RCC 7860 (cell line): ENCODE data around the gene FOXE3.
"Not testable (repeated sequence)": the region's sequence is repeated elsewhere in the genome, so short reads cannot be mapped to it uniquely, and the experiment has no call there.

ENCODE experiments used
- DNase-seq: peaks from one replicate; pipeline ENCODE4 v3.0.0-alpha.2; 2015; ENCODE audit warnings: low spot score
- FAIRE-seq: peaks from 2 replicates; lab custom pipeline; 2012; peaks lifted over from hg19 to GRCh38; lab: Jason Lieb, UNC

Gene FOXE3

DNA sequence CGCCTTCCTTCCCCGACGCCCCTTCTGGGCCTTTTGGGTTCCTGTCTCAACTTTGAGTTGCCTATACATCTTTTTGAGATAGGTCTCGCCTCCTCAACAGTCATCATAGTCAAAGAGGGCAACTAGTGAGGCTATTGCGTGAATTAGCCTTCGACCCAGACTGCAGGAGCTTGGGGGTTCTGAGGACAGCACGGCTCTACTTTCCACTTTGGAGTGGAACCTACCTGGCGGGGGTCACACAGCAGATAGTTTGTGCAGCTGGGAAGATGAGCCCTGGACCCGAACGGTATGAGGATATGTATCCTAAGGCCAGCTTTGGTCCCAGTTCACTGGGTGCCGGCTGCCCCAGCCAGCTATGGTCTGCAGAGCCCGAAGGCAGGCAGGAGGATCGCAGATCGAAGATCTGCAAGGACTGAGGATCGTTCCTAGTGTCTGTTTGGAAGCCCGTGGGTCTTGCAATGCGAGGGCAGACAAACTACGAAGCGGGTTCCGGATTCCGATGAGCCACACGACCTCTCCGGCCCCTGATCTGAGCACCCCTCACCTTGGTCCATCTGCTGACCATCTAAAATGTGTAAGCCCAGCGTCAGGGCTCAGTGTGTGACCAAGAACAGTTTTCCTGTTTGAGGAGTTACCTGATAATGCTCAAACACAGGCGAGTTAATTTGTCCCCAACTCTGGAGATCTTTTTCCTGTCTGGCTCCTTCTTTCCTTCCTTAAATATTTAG, 29.9 kb downstream of the FOXE3 start:
- FAIRE-seq (no peak), DNase-seq (no peak)

DNA sequence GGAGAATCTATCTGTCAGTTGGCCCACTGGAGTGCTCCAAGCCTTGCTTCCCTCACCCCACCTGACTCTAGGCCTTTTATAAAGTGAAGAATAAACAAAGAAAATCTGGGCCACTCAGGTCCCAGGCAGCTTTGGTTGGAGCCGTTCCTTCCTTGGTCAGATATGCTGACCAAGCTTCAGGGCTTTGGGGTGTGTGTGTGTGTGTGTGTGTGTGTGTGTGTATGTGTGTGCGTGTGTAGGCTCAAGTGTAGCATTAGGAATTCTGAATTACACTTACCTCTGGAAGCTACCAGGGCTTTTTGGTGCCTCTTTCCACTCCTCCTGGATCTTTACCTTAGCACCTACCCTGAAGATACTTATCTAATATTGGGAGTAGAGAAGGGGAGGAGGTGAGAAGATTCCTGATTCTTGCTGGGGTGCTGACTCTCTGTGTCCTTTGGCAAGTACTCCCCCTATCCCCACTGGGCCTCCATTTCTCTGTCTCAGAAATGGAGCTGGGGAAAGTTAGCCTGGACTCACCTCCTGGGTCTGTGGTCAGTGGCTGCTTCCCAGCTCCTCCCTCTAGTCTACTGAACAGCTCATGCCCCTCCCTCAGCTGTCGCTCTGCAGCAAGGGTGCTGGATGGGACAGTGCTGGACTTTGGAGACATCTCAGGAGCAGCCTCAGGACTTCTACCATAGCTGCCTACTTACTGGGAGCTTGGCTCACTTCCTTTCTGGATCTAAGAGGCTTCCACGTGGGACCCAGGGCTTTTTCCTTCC, 32.6 kb downstream of the FOXE3 start:
- no peak for FAIRE-seq

DNA sequence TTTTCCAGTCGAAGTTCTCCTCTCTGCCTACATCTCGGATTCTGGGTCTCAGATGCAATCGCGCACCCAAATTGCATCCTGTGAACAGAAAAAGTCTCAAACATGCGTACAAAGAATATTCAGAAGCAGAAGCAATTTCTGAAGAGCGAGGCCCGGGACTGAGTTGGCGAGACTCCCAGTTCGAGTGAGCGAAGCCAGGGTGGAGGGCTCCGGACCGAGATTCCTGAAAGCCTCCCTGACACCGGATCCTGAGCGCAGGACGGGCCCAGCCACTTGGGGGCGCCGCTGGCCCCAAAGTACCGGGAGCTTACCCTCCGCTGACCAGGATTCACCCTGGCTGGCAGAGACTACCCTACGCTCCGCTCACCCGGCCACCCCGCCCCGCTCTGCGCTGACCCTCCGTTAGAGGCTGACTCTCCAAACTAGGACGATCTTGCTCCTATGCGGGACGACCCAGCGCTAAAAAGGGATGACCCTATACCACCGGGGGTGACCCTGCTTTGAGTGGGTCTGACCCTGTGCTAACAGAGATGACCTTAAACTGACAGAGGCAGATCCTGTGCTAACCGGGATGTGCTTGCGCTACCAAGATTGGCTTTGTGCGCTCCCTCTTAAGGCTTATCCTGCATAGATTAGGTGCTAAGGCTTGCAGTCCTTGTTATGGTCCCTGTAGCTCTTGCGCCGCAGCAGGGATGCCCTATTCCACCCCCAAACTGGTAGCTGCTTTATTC, 33.9 kb downstream of the FOXE3 start:
- no peak for FAIRE-seq
- DNase-seq: no peak

More for the DNA sequence above, 32.6 kb downstream of the FOXE3 start:
- no peak for DNase-seq

DNA sequence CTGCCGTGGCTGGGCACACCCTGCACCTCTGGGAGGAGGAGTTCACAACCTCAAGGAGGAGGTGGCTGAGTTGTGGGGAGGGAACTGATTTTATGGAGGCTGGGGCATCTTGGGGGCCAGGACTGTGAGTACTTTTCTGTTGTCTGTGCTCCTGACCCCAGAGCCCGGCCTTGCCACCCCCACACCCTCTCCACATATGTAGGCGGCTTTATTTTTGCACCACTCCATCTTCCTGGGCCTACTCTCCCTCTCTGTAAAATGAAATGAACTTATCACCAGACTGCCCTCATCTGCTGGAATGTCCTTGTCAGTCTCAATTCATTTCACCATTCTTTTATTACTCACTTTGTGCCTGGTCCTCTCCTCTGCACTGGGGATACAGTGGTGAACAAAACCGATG, 34.5 kb downstream of the FOXE3 start:
- FAIRE-seq (no peak), DNase-seq (no peak)

DNA sequence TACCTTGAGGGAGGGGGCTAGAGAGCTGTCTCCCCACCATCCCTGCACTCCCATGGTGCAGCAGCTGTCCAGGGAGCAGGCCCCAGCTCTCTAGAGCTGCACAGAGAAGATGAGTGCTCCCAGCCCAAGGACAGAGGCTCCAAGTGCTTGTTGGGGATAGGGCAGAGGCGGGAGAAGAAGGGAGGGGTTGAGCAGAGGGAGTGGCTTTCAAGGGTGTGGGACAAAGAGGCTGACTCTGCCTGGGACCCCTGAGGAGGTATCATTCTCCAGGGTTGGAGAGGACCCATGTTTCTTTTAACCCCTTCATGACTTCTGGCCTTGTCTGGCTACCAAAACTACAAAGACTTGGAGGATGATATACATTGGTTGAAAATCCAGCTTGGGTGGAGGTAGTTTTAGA, 36.3 kb downstream of the FOXE3 start:
- DNase-seq (no peak), FAIRE-seq (no peak)

DNA sequence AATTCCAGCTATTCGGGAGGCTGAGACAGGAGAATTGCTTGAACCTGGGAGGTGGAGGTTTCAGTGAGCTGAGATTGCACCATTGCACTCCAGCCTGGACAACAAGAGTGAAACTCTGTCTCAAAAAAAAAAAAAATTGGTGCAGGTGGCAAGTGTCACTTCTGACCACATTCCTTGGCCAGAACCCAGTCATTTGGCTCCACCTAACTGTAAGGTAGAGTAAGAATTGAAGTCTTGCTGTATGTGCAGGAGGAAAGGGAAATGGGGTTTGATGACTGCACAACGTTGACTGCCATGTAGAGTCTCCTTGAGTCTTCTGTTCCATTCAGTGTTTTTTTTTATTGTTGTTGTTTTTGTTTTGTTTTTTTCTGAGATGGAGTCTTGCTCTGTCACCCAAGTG, 37.8 kb downstream of the FOXE3 start:
- DNase-seq, FAIRE-seq: not testable (repeated sequence)

DNA sequence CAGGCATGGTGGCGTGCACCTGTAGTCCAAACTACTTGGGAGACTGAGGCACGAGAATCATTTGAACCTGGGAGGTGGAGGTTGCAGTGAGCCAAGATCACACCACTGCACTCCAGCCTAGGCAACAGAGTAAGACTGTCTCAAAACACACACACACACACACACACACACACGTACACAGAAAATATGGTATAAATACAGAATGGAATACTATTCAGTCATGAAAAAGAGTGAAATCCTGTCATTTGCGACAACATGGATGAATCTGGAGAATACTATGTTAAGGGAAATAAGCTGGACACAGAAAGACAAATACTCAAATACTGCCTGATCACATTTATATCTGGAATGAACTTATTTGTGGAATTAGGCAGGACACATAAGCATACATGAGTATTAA, 40.2 kb downstream of the FOXE3 start:
- FAIRE-seq (no peak), DNase-seq (no peak)

DNA sequence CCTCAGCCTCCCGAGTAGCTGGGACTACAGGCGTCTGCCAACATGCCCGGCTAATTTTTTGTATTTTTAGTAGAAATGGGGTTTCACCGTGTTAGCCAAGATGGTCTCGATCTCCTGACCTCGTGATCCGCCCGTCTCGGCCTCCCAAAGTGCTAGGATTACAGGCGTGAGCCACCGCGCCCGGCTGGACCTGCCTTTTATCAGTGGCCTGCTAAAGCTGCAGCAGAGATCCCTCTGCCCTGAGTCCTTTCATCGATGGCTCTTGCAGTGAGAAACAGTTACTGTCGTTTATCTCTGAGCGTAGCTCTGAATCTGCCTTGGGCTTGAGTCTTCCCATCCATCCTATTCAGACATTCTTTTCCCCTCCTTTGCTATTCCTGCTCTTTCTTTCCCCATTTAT, 41.5 kb downstream of the FOXE3 start:
- FAIRE-seq, DNase-seq: not testable (repeated sequence)

DNA sequence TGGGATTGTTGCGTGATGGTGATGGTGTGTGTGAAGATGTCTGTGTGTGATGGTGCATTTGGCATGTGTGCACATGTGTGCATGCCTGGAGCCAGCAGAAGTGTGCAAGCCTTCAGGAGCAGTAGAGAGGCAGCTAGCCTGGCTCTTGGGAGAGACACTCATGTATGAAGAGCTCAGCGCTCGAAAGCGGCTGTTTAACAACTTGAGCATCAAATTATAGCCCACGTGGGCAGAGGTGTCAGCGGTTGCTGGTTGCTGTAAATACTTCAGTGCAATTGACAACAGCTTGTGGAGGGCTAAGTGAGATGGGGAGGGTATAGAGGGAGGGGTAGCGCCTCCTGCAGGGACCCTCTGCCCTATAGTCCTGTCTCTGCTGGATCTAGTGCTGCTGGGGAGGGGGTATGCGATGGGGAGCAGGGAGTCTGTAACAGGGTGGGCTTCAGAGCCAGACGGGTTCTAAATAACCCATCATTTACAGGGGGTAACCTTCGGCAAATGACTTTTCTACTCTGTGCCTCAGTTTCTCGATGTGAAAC, 43.2 kb downstream of the FOXE3 start:
- FAIRE-seq (no peak), DNase-seq (no peak)

DNA sequence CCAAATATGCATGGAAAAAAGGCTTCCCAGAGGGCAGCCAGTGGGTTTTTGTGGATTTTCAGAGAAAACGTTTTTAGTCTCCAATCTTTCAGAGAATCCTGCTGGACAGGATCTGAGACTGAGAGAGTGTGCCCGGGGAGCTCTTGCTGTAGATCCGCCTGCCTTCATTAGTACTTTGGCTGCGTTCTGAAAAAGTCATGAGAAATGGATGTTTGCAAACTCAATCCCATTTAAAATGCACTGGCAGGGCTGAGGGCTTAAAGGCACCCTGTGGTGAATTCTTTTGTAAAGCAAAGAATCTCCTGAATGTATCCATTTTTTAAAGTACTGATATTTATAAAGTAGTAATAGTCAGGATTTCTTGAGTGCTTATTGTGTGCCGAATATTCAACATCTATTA, 44.0 kb downstream of the FOXE3 start:
- FAIRE-seq: no peak
- no peak for DNase-seq

DNA sequence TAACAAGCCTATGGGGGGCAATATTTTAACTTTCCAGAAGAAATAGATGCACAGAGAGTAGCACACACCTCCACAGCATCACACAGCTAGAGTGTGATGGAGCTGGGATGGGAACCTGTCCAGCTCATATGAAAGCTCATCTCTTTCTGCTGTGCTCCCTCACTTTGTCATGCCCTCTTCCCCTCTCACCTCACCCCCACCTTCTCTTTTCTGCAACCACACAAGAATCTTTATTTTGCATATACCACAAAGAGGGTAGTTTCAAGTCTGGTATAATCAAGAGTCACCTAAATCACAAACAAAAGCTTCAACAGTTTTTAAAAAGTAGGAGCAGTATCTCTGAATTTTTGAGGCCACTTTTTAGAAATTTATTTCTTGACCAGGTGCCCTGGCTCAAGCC, 44.4 kb downstream of the FOXE3 start:
- no peak for FAIRE-seq

DNA sequence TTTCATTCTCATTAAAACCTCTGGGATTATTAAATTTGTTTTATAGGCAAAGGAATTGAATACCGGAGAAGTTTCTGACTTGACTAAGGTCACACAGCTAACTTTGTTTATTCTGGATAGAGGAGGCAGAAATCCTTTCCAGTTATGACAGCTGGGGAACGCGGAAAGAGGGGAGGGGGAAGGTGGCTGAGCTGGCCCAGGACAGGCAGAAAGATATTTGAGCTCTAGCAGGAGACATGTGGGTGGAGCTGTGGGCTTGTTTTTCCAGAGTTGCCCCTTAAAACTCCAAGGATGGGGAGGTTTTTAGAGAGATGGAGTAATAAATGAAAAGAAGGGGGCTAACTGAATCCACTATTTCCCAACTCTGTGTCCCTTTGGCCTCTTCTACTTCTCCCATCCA, 49.5 kb downstream of the FOXE3 start:
- no peak for DNase-seq
- FAIRE-seq: no peak

More for the DNA sequence above, 44.4 kb downstream of the FOXE3 start:
- no peak for DNase-seq
